NCI-H446 (cell line): ENCODE results near the gene ACBD6.

Source experiments
- DNase-seq, 2 experiments: peaks; one replicate each; lab custom pipeline; 2025; lab: John Stamatoyannopoulos, UW

The ACBD6 gene

GRCh38 chr1:180270530-180271271 is 231.7 kb downstream of the ACBD6 start:
- DNase-seq: no peak

GRCh38 chr1:180269645-180270529 is 232.5 kb downstream of the ACBD6 start:
- DNase-seq: no peak

- DNase-seq: no peak
These were observed 233.8 kb downstream of the ACBD6 start for GRCh38 chr1:180268556-180269075.

GRCh38 chr1:180267761-180268555 is 234.4 kb downstream of the ACBD6 start:
- DNase-seq: no peak

GRCh38 chr1:180267211-180267561 is 235.2 kb downstream of the ACBD6 start:
- no peak for DNase-seq

GRCh38 chr1:180266275-180267210 is 235.8 kb downstream of the ACBD6 start:
- no peak for DNase-seq

GRCh38 chr1:180265871-180266270 is 236.5 kb downstream of the ACBD6 start:
- DNase-seq: no peak

GRCh38 chr1:180265201-180265600 is 237.2 kb downstream of the ACBD6 start:
- no peak for DNase-seq

- DNase-seq: no peak
These were observed 237.8 kb downstream of the ACBD6 start for GRCh38 chr1:180264595-180264994.

- DNase-seq: no peak
These were observed 239.5 kb downstream of the ACBD6 start for GRCh38 chr1:180262628-180263488.

GRCh38 chr1:180261524-180262155 is 240.7 kb downstream of the ACBD6 start:
- no peak for DNase-seq

GRCh38 chr1:180261030-180261429 is 241.3 kb downstream of the ACBD6 start:
- no peak for DNase-seq

- DNase-seq: no peak
These were observed 241.8 kb downstream of the ACBD6 start for GRCh38 chr1:180260541-180260940.

GRCh38 chr1:180259431-180260338 is 242.7 kb downstream of the ACBD6 start:
- no peak for DNase-seq

GRCh38 chr1:180258935-180259334 is 243.4 kb downstream of the ACBD6 start:
- no peak for DNase-seq

- no peak for DNase-seq
These were observed 244.1 kb downstream of the ACBD6 start for GRCh38 chr1:180258290-180258689.

GRCh38 chr1:180257486-180257885 is 244.9 kb downstream of the ACBD6 start:
- no peak for DNase-seq

GRCh38 chr1:180257028-180257386 is 245.4 kb downstream of the ACBD6 start:
- no peak for DNase-seq
